Smooth muscle cell of the brain vasculature (primary cell): ENCODE measurements around the gene ACTL7B.
A peak's percentile ranks its signal among the peaks of the same experiment; 100 is the strongest.
"Not testable (repeated sequence)": the region's sequence is repeated elsewhere in the genome, so short reads cannot be mapped to it uniquely, and the experiment has no call there.

Source experiments
- DNase-seq: peaks from one replicate; pipeline ENCODE4 v3.0.0-alpha.2; 2012; ENCODE audit warnings: low read depth, low spot score

ACTL7B gene

GRCh38 chr9:108855888-108856287 is at the start of gene ACTL7B:
ACTL7B (minus strand) TSS chr9:108855986; CDS start chr9:108855930, 56 bp downstream.
- no peak for DNase-seq

GRCh38 chr9:108905494-108905893 is 49.7 kb upstream of the ACTL7B start:
- DNase-seq: no peak

- no peak for DNase-seq
Measured at GRCh38 chr9:108904161-108904560, 48.4 kb upstream of the ACTL7B start.

GRCh38 chr9:108903420-108904103 is 47.8 kb upstream of the ACTL7B start:
- no peak for DNase-seq

- no peak for DNase-seq
Measured at GRCh38 chr9:108900176-108900575, 44.4 kb upstream of the ACTL7B start.

- DNase-seq: not testable (repeated sequence)
Measured at GRCh38 chr9:108899023-108899695, 43.4 kb upstream of the ACTL7B start.

GRCh38 chr9:108897324-108898096 is 41.7 kb upstream of the ACTL7B start:
- DNase-seq: no peak

- no peak for DNase-seq
Measured at GRCh38 chr9:108894225-108894997, 38.6 kb upstream of the ACTL7B start.

GRCh38 chr9:108889649-108890067 is 33.9 kb upstream of the ACTL7B start:
- DNase-seq: no peak

GRCh38 chr9:108886594-108887271 is 30.9 kb upstream of the ACTL7B start:
- not testable (repeated sequence) for DNase-seq

GRCh38 chr9:108885643-108886348 is 30.0 kb upstream of the ACTL7B start:
- DNase-seq: peak; percentile 26

- DNase-seq: no peak
Measured at GRCh38 chr9:108884701-108885100, 28.9 kb upstream of the ACTL7B start.

GRCh38 chr9:108883085-108883484 is 27.3 kb upstream of the ACTL7B start:
- no peak for DNase-seq

GRCh38 chr9:108882052-108882888 is 26.5 kb upstream of the ACTL7B start:
- DNase-seq: no peak

- no peak for DNase-seq
Measured at GRCh38 chr9:108880738-108881316, 25.0 kb upstream of the ACTL7B start.

GRCh38 chr9:108877524-108877923 is 21.7 kb upstream of the ACTL7B start:
- no peak for DNase-seq

GRCh38 chr9:108876425-108876824 is 20.6 kb upstream of the ACTL7B start:
- DNase-seq: no peak

- no peak for DNase-seq
Measured at GRCh38 chr9:108874058-108874788, 18.4 kb upstream of the ACTL7B start.
